Muscle of back (tissue), 11 donors: Measurements from ENCODE around the gene ADAP1. TPM values are rescaled to one million over a fixed set of nuclear protein-coding genes. Genes with fewer than 3 reads are reported as not detected.
A peak's percentile ranks its signal among the peaks of the same experiment; 100 is the strongest.
"Not testable (repeated sequence)": the region's sequence is repeated elsewhere in the genome, so short reads cannot be mapped to it uniquely, and the experiment has no call there.

Experiments used
- DNase-seq, 3 donors: peaks; one replicate each; pipeline versions ENCODE4 v3.0.0 to v3.0.0-alpha.2; 2013
- polyA plus RNA-seq, 10 donors: library from polyadenylated mRNA; unstranded; fragments of 120-200 nt; gene quantifications; one replicate each; pipeline ENCODE4 v1.2.1, GENCODE V29; 2013; ENCODE audit not compliant: insufficient read length in 10 of 10

The ADAP1 gene
- polyA plus RNA-seq, 10 donors, result 1.4 to 4.3 (median 2.3) TPM

DNA sequence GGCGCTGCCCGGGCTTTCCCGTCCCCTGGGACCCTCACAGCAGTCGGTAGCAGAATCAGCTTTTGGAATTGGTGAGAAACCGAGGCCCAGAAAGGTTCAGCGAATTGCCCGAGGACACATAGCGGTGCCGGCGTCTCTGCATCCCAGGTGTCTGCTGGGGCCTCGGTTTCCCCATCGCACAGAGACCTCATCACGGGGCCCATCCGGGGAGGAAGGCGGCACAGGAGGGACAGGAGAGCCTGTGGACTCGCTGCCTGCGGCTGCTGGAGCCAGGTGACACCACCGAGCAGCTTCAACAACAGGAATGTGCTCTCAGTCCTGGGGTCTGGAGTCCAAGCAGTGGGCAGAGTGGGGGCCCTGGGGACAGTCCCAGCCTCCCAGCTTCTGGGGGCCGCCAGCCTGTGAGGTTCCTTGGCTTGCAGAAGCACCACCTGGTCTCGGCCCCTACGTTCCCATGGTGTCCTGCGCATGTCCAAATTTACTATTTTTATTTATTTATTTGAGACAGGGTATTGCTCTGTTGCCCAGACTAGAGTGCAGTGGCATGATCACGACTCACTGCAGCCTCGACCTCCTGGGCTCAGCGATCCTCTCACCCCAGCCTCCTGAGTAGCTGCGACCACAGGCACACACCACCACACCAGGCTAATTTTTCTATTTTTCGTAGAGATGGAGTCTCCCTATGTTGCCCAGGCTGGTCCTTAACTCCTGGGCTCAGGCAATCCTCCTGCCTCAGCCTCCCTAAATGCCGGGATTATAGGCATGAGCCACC lies 21.4 kb upstream of the ADAP1 start:
- DNase-seq, result no peak

DNA sequence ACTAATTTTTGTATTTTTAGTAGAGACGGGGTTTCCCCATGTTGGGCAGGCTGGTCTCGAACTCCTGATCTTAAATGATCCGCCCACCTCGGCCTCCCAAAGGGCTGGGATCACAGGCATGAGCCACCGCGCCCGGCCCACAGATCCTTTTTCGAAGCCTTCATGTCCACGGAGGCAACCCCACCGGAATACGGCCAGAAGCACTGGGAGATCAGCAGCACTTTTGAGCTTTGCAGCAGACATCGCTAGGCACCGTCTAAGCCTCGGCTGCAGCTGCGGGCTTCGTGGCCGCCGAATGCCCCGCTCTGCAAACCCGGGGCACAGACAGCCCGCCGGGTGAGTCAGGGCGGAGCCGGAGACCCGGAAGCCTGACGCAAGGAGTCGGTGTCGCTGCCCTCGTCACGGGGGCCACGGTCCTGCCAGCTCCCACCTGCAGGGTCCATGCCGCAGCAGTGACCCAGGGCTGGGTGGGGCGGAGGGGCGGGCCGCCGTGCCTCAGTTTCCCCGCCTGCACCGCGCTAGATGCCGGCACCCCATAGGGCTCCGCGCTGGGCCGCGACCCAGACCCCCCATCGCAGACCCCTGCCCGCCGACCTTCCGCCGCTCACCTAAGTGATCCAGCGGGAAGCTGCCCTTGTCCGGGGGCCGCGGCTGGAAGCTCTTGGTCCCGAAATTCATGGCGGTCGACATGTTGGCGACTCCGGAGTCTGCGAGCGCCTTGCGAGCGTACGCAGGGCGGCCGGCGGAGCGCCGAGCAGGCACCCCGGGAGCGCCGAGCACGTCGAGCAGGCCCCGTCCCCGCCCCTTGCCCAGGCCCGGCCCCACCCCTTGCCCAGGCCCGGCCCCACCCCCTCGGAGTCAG lies 20.6 kb upstream of the ADAP1 start, which contains the start of gene COX19:
Gene COX19, minus strand, starts transcription at position 730 of the 862 bp plus-strand sequence. Its CDS starts 40 bp downstream, at position 690.
- peak; percentile 87 to 94 (median 91) for DNase-seq

DNA sequence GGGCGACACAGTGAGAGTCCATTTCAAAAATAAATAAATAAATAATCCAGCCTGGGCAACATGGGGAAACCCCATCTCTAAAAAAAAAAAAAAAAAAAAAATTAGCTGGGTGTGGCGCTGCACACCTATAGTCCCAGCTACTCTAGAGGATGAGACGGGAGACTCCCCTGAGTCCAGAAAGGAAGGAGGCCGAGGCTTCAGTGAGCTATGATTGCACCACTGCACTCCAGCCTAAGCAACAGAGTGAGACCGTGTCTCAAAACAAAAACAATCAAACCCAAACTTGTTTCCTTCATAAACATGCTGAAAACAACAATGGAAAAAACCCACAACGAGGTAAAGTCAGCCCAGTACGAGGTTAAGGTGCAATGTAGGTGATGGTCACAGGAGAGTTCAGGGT lies 19.7 kb upstream of the ADAP1 start:
- DNase-seq, result no peak

DNA sequence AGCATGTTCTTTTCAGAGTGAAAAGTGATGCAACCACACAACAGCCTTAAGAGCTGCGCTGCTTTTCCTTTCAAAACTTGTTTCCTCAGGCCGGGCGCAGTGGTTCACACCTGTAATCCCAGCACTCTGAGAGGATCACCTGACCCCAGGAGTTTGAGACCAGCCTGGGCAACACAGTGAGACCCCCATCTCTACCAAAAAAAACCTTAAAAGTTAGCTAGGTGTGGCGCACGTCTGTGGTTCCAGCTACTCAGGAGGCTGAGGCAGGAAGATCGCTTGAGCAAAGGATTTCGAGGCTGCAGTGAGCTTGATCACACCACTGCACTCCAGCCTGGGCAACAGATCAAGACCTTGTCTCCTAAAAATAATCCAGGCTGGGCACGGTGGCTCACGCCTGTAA lies 18.8 kb upstream of the ADAP1 start:
- DNase-seq, result no peak

DNA sequence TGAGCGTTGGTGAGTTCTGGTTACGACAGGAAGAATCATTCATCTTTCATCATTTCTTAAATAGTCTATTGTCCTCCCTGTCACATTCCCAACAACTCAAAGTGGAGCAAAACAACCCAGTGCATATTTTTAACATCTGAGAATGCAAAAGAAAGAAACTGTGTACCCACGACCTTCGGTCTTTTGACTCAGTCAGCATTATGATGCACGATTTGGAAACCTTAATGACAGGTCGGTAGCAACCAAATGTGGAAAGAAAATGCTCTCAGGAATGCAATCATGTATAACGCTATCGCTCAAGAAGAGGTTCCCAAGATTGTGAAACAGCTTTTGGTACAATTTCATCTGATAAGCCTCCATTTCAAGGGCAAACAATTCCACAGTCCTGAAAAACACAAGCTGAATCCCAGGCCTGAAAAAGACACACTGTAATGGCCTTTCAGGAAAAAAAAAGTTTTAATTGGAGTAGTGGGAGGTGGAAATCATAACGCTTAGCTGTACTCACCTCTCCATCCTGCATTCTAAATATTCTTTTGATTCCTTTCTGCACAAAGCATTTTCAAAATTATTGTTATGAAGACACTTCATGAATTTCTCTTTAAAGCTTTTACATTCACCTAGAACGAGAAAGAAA lies 18.3 kb upstream of the ADAP1 start:
- DNase-seq, result no peak

DNA sequence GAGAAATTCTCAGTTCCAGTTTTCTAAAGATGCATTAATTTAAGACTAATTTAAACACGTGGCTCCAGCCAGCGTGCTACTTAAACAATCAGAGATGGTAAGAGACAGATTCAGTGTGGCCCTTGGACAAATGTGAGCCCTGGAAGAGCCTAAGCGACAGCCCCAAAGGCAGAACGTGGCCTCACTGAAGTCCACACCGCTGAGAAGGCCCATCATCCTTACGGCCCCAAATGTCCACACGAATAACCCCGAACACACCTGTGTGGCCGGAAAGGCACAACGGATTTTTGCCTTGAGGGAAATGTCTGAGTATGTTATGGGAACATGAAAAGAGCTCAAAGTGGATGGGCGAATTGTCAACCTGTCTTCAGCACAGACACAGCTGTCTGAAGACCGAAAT lies 17.6 kb upstream of the ADAP1 start:
- no peak for DNase-seq

DNA sequence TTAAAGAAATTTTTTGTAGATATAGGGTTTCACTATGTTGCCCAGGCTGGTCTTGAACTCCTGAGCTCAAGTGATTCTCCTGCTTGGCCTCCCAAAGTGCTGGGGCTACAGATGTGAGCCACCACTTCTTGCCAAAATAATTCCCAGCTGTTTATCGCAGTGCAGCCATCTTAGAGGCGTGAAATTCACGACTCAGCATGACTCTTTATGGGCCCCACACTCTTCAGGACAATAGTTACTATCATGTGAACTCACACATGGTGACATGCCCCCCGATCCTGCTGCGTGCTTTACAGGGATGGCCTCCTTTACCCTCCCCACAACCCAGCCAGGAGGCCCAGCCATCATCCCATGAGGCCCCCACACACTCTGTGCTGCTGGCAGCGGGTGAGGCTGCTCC lies 16.3 kb upstream of the ADAP1 start:
- DNase-seq, result no peak

DNA sequence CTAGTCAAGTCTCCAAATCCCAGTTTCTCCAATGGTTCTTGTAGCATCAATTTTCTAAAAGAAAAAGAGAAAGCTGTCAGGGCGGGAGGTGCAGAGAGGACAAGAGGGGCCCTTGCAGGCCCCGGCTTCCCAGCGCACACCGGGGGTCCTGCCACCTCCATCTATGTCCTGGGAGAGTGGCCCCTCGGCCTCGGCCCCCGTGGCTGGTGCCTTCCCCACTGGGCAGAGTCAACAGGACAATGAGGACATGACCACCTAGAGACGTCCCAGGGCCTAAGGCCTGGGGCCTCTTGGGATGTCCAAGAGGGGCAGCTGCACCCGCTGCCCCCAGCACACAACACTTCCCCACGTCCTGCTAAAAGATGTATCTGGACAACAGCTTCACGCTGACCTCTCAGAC lies 14.9 kb upstream of the ADAP1 start:
- DNase-seq, result no peak

DNA sequence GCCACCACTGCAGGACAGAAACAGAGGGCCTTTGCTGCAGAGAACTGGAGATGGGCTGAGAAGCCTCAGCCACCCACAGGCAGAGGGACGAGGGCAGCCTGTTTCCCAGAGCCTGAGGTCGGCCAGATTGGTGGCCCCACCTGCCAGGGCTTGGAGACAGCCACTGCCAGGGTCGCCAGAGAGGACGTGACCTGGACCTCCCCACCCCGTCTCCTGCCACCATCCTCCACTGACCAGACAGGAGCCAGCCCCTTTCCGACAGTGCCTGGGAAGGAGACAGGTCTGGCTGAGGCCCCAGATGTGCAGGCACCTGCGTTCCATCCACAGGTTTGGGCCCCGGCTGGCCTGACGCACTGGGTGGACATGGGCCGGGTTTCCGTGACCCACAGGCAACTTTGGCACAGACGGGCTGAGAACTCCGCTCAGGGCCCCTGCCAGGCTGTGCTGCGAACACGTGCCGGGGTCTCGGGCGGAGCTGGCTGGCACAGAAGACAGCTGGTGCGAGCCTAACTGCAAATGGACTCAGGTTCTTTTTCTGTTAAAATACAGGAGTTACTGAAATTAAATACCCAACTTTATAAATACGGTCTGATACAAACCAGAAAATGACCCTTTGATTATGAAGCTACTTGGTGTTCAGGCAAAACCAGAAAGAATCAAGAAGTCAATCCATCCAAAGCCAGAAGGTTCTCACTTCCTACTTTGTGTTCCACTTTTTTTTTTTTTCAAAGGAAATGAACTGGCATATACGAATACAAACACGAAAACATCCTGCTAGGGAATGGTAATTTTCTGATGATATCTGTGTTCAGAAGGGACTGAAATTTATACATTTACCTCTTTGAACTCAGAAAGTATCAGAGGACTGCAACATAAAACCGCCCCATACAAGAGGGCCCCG lies 14.0 kb upstream of the ADAP1 start:
- DNase-seq, result no peak

DNA sequence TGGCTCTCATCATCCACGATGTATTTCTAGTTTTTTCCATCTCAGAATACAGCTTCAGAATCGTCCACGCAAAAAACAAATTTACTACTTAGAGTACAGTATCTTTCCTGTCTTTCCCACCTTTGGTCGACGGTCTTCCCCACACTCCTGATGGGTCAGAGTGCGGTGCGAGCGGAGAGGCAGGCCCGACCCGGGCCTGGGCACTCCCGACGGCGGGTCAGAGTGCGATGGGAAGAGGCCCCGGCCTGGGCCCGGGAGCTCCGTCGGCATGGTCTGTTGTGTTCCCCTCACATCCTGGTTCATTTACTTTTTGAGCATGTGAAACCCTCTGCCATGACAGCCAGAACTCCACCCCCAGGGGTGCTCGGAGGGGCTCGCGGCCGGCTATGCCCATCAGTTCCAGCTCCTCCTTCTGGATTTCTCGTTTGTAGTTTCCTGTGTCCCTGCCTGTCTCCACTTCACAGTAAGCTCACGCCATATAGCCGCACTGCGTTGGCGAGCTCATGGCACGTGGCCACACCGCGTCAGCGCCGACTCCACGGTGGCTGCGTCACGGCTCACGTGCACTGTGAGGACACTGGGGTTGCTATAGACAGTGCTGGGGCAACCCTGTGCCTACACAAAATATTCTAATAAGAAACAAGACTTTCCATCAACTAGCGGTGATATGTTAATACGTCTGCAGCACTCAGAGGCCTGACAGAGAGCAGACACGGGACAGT lies 13.0 kb upstream of the ADAP1 start:
- no peak for DNase-seq

DNA sequence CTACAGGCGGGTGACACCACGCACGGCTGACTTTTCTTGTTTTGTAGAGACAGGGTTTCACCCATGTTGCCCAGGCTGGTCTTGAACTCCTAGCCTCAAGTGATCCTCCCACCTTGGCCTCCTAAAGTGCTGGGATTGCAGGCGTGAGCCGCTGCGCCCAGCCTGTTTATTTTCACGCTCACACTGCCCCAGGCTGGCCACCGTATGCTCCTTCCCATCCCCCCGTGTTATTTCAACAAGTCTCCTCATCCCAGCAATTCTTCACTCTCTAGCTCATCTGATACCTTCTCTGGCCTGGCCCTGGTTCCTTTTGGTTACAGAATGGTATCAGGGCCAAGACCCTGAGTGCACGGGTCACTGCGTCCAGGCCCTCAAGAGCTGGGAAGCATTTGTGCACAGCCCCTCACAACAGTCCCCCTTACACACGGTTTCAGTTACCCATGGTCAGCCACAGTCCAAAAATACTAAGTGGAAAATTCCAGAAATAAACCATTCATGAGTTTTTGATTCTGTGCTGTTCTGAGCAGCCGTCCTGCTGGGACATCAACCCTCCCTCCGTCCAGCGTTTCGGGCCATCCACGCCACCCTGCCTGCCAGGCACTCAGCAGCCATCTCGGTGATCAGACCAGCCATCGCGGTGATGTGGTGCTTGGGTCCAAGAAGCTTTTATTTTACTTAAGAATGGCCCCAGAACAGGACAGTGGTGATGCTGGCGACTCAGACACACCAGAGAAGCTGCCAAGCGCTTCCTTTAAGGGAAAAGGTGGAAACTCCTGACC lies 12.0 kb upstream of the ADAP1 start:
- DNase-seq, result no peak

DNA sequence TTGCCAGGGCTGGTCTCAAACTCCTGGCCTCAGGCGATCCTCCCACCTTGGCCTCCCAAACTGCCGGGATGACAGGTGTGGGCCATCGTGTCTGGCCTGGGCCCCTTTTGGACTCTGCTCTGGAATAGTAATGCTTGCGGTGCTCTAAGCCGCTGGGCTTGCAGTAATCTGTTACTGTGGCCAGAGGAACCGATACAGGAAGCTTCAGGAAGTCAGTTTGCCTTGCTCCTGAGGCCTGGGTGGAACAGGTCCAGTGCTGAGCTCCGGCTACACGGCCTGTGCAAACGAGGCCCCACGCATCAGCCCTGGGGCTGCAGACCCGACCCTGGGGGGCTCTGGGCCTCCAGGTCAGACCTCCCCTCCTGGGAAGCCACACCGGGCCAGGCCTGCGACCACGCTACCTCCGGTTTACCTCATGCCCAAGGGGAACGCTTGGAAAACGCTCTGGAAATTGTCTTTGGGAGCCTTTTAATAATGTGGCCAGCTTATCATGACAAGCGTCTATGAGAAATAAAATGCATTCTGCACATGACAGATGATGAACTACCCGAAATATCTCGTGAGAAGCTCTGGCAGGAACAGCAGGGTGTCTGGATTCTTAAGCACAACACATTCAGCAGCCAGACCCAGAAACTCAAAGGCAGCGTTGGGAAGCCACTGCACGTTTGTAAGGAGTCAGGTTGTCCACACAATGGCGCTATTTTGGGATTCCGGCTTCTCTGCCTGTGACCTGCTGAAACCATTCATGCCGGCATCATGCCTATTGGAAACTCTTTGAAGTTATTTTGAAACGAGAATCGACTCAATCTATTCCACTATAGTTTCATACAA lies 10.1 kb upstream of the ADAP1 start:
- DNase-seq, result peak in 2 of 3 donors; percentile 59 to 76

DNA sequence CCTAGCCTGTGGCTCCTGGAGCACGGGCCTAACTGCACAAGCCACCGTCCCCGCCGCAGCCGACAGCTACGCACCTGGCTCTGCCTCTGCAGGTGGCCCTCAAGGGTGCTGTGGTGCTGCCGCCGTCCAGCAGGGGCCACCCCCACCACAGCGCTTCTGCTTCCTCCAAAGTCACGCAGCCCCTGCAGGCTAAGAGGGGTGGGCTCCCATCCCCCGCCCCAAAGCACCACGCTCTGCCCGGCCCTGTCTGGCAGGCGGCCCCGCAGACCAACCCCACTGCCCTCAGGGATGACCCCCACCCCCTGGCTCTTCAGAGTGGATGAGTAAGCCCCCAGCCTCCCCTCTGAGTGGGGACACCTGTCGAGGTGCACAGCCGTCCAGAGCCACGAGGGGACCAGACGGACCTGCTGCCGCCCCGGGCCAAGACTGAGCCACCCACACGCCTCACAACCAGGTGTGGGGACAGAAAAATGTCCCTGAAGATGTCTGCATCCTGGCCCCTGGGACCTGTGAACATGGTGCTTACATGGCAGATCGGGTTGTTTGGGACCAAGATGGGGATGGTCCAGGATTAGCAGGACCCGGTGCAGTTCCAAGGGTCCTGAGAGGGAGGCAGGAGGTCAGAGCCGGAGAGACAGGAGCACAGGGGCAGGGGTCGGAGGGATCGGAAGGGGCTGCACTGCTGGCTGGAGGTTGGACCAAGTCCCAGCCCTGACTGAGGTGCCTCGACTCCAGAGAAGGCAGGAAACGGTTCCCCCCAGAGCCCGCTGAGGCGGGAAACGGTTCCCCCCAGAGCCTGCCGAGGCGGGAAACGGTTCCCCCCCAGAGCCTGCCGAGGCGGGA lies 9.0 kb upstream of the ADAP1 start:
- DNase-seq, result no peak

DNA sequence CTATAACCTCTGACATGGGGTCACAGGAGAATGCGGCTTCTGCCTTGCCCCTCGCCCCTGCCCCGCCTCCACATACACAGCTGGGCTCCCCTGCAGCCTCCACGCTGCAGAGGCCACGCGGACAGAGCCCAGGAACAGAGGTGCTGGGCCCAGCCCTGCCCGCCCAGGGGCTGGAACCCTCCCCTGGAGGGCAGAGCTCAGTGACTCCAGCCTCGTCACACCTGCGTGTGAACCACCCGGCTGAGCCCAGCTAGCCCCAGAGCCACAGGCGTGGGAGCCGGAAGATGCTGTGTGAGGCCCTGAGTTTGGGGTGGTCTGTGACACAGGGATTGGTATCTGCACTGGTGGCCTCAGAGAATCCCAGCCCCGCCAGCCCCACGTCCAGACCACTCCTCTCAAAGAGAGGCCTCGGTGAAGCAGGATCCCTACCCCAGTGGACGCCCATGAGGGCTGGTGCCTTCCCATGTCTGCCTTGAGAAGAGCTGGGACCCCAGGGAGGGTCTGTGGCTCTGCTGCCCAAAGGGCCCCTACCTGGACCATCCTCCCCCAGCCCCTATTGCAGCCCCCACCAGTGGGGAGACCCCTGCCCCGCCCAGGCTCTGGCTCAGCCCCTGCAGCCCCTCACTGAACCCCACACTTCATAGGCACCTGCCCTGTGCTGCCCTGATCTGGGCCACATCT lies 8.1 kb upstream of the ADAP1 start:
- DNase-seq, result no peak

DNA sequence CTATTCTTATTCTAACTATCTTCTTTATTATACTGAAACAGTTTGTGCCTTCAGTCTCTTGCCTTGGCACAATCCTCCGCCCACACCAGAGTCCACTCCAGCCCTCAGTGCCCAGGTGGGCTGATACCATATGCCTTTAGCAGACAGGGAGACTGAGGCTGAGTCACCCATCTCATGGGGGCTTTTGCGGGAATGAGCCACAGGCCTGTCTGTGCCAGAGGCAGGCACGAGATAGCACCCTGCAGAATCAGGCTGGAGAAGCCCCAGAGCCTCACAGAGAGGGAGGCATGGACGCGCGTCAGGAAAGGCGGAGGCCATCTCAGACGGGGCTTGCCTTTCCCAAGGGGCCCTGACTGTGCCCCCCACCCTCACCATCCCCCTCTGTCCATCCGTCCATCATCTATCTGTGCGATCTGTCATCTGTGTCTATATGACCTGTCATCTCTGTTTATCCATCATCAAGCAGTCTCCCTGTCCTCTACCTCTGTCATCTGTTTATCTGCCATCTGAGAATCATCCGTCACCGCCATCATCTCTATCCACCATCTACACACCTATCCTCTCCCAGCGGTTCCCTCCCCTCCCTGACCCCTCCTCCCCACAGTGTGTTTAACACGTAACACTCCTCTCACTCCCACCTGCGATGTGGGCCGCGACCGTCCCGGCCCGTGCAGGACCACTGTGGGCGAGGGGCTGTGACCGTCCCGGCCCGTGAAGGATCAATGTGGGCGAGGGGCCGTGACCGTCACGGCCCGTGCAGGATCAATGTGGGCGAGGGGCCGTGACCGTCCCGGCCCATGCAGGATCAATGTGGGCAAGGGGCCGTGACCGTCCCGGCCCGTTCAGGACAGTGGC lies 7.3 kb upstream of the ADAP1 start:
- no peak for DNase-seq

DNA sequence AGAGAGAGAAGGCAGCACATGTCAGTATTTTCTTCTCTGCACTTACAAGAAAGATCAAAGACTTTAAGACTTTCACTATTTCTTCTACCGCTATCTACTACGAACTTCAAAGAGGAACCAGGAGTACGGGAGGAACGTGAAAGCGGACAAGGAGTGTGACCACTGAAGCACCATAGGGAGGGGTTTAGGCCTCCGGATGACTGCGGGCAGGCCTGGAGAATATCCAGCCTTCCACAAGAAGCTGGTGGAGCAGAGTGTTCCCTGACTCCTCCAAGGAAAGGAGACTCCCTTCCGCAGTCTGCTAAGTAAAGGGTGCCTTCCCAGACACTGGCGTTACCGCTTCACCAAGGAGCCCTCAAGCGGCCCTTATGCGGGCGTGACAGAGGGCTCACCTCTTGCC lies 6.5 kb upstream of the ADAP1 start:
- not testable (repeated sequence) for DNase-seq
